Kidney epithelial cell (primary cell): ENCODE results near the gene PTGFR. TPM values are rescaled to one million over a fixed set of nuclear protein-coding genes. Genes with fewer than 3 reads are reported as not detected.

Experiments
- DNase-seq: peaks from one replicate; pipeline ENCODE4 v3.0.0-alpha.2; 2010; ENCODE audit warnings: low read depth
- H3K27me3 ChIP-seq: 2 replicates; pipeline ENCODE4 v1.6.0; 2011; ENCODE audit warnings: low read length; ENCODE audit not compliant: control insufficient read depth, insufficient read depth
- H3K36me3 ChIP-seq: 2 replicates; pipeline ENCODE4 v1.5.1; 2011; ENCODE audit warnings: low read length; ENCODE audit not compliant: control insufficient read depth, insufficient read depth
- H3K4me3 ChIP-seq: 2 replicates; pipeline ENCODE4 v1.5.1; 2011; ENCODE audit warnings: low read depth, mild to moderate bottlenecking, control low read depth, low read length
- CTCF ChIP-seq: IDR thresholded peaks from 2 replicates; pipeline ENCODE4 v1.5.1; 2011; ENCODE audit warnings: mild to moderate bottlenecking, moderate library complexity, low read length, control low read depth, inconsistent platforms; ENCODE audit not compliant: insufficient read depth, poor library complexity, severe bottlenecking
- total RNA-seq: library from RNA; depleted of rRNA; stranded (reverse); fragments of >200 nt; gene quantifications from 2 replicates; pipeline ENCODE4 v1.2.3, GENCODE V29; 2015

PTGFR gene
- total RNA-seq, 1 donor from 2014 or later = 0.38 TPM

- no peaks in the 10 kb centered on the region for H3K36me3 ChIP-seq
- no peak for DNase-seq
- TF ChIP-seq CTCF = no peak
- no peak overlapping the region for H3K4me3 ChIP-seq
- no peaks in the 10 kb centered on the region for H3K27me3 ChIP-seq
These were observed 79.8 kb downstream of the PTGFR start for GRCh38 chr1:78570539-78570938.

- Histone ChIP-seq H3K27me3 (no peaks in the 10 kb centered on the region), H3K36me3 (no peaks in the 10 kb centered on the region), H3K4me3 (no peak overlapping the region)
- TF ChIP-seq CTCF = no peak
- DNase-seq = no peak
These were observed 86.7 kb downstream of the PTGFR start for GRCh38 chr1:78577257-78578100.

- no peak overlapping the region for H3K4me3 ChIP-seq
- no peaks in the 10 kb centered on the region for H3K36me3 ChIP-seq
- peak; percentile 19 for DNase-seq
- TF ChIP-seq CTCF = no peak
- no peaks in the 10 kb centered on the region for H3K27me3 ChIP-seq
These were observed 95.8 kb downstream of the PTGFR start for GRCh38 chr1:78586572-78586971.

GRCh38 chr1:78587211-78587610 lies 96.4 kb downstream of the PTGFR start:
- Histone ChIP-seq H3K27me3 (no peaks in the 10 kb centered on the region), H3K36me3 (no peaks in the 10 kb centered on the region), H3K4me3 (no peak overlapping the region)
- DNase-seq = no peak
- TF ChIP-seq CTCF = no peak

Other genes with a start within 250 kb of the PTGFR start
- gene IFI44L, start 129.5 kb downstream of the PTGFR start, total RNA-seq = 8.6 and 15.2 TPM in 2 replicates
- gene IFI44, start 158.9 kb downstream of the PTGFR start, total RNA-seq = 3.5 and 7.0 TPM in 2 replicates